Omental fat pad (tissue), 4 donors: ENCODE results near the gene TMEM200B. TPM values are rescaled to one million over a fixed set of nuclear protein-coding genes. Genes with fewer than 3 reads are reported as not detected.
"Not testable (repeated sequence)": the region's sequence is repeated elsewhere in the genome, so short reads cannot be mapped to it uniquely, and the experiment has no call there.

Experiments used
- ATAC-seq: fragments of 150-250 bp; one replicate; pipeline ENCODE4 v1.9.1; 2016; ENCODE audit warnings: mild to moderate bottlenecking, moderate library complexity; ENCODE audit not compliant: low FRiP score
- DNase-seq: peaks from one replicate; pipeline ENCODE4 v3.0.0-alpha.2; 2019; ENCODE audit warnings: low spot score
- CTCF ChIP-seq, 3 donors: fragments of 450-650 bp; IDR thresholded peaks; one replicate each; pipeline ENCODE4 v1.5.1; 2016 to 2017; ENCODE audit warnings: antibody characterized with exemption in 3 of 3, mild to moderate bottlenecking in 3 of 3, moderate library complexity in 2 of 3
- total RNA-seq, 4 donors: library from RNA; depleted of rRNA; stranded (reverse); fragments of >200 nt; gene quantifications; one replicate each; pipeline ENCODE4 v1.1.0, GENCODE V29; 2016

TMEM200B gene
- total RNA-seq, 4 donors from 2014 or later = 7.2 to 26.8 (median 9.7) TPM

GRCh38 chr1:29112705-29113412 lies 10.8 kb downstream of the TMEM200B start:
- DNase-seq (no peak), ATAC-seq (no peak)
- TF ChIP-seq CTCF (IDR thresholded peaks at IDR 0.05) = no peak

GRCh38 chr1:29108041-29108440 lies 15.7 kb downstream of the TMEM200B start:
- not testable (repeated sequence) for ATAC-seq

GRCh38 chr1:29105822-29106221 lies 17.9 kb downstream of the TMEM200B start:
- ATAC-seq (no peak), DNase-seq (no peak)
- no peak for TF ChIP-seq CTCF (IDR thresholded peaks at IDR 0.05)

More at GRCh38 chr1:29108041-29108440, 15.7 kb downstream of the TMEM200B start:
- DNase-seq = not testable (repeated sequence)

- TF ChIP-seq CTCF (IDR thresholded peaks at IDR 0.05) = no peak
- DNase-seq (no peak), ATAC-seq (no peak)
Observed at GRCh38 chr1:29100487-29100886, 23.2 kb downstream of the TMEM200B start.

- ATAC-seq (no peak), DNase-seq (no peak)
- TF ChIP-seq CTCF (IDR thresholded peaks at IDR 0.05) = no peak
Observed at GRCh38 chr1:29099286-29099685, 24.4 kb downstream of the TMEM200B start.

GRCh38 chr1:29096231-29096886 lies 27.3 kb downstream of the TMEM200B start:
- TF ChIP-seq CTCF (IDR thresholded peaks at IDR 0.05) = no peak

GRCh38 chr1:29094954-29095353 lies 28.7 kb downstream of the TMEM200B start:
- TF ChIP-seq CTCF (IDR thresholded peaks at IDR 0.05) = no peak
- ATAC-seq = no peak
- DNase-seq = no peak

More at GRCh38 chr1:29096231-29096886, 27.3 kb downstream of the TMEM200B start:
- DNase-seq (no peak), ATAC-seq (no peak)
